OCI-LY7 (cell line): Measurements from ENCODE around the gene PPP2R5C. TPM values are rescaled to one million over a fixed set of nuclear protein-coding genes. Genes with fewer than 3 reads are reported as not detected.
A peak's percentile ranks its signal among the peaks of the same experiment; 100 is the strongest.

Experiments
- BruUV-seq: library from RNA; stranded (reverse); fragments of 400-500 nt; replicated peaks from 2 replicates; lab custom pipeline; 2021; lab: Mats Ljungman, UMichigan
- CTCF ChIA-PET: fragments of 300-600 bp; sonication (Branson Sonifier 250); formaldehyde crosslinking; loops from one replicate; lab custom pipeline; 2022; ENCODE audit warnings: antibody characterized with exemption; ENCODE audit not compliant: unreplicated experiment; lab: Charles Lee
- POLR2A ChIA-PET: fragments of 300-600 bp; sonication (Branson Sonifier 250); formaldehyde crosslinking; loops from one replicate; lab custom pipeline; 2022; ENCODE audit warnings: antibody characterized with exemption; lab: Charles Lee
- DNase-seq: peaks from one replicate; pipeline ENCODE4 v3.0.0-alpha.2; 2015; ENCODE audit warnings: low spot score
- H2AFZ ChIP-seq: fragments of 200-600 bp; sonication (generic), shearing (Covaris generic); 2 replicates; pipeline ENCODE4 v1.6.1; 2014; ENCODE audit warnings: mild to moderate bottlenecking, antibody characterized with exemption, low read length, moderate library complexity
- H3K27ac ChIP-seq: fragments of 200-600 bp; sonication (generic); 2 replicates; pipeline ENCODE4 v1.5.1; 2014; ENCODE audit warnings: mixed run types, low read depth, mild to moderate bottlenecking, moderate library complexity, low read length, inconsistent platforms; ENCODE audit not compliant: poor library complexity, severe bottlenecking
- H3K36me3 ChIP-seq: fragments of 200-600 bp; sonication (generic); 2 replicates; pipeline ENCODE4 v1.6.1; 2014; ENCODE audit warnings: mild to moderate bottlenecking, antibody characterized with exemption, low read length, moderate library complexity, mixed read lengths; ENCODE audit not compliant: insufficient read depth
- H3K4me1 ChIP-seq: fragments of 200-600 bp; sonication (generic); 2 replicates; pipeline ENCODE4 v1.5.1; 2014; ENCODE audit warnings: mild to moderate bottlenecking, low read length; ENCODE audit not compliant: insufficient read depth, poor library complexity, severe bottlenecking
- H3K4me2 ChIP-seq: fragments of 200-600 bp; sonication (generic); 2 replicates; pipeline ENCODE4 v1.6.1; 2014; ENCODE audit warnings: mild to moderate bottlenecking, low read length
- H3K4me3 ChIP-seq: fragments of 200-600 bp; sonication (generic); 2 replicates; pipeline ENCODE4 v1.5.1; 2014; ENCODE audit warnings: mild to moderate bottlenecking, low read depth, low read length; ENCODE audit not compliant: poor library complexity, severe bottlenecking
- H3K79me2 ChIP-seq: fragments of 200-600 bp; sonication (generic); 2 replicates; pipeline ENCODE4 v1.6.1; 2016; ENCODE audit warnings: low read depth, mild to moderate bottlenecking, low read length, moderate library complexity, mixed read lengths; ENCODE audit not compliant: insufficient read depth
- H3K9me2 ChIP-seq: fragments of 200-600 bp; sonication (generic); 2 replicates; pipeline ENCODE4 v1.6.1; 2016; ENCODE audit warnings: mild to moderate bottlenecking, low read length, mixed read lengths; ENCODE audit not compliant: insufficient read depth
- H3K9me3 ChIP-seq: fragments of 200-600 bp; sonication (generic); 2 replicates; pipeline ENCODE4 v1.6.1; 2014; ENCODE audit warnings: mild to moderate bottlenecking, mixed run types, low read length, mixed read lengths
- H4K20me1 ChIP-seq: fragments of 200-600 bp; sonication (generic); 2 replicates; pipeline ENCODE4 v1.6.1; 2014; ENCODE audit warnings: mild to moderate bottlenecking, antibody characterized with exemption, low read length, moderate library complexity, mixed read lengths; ENCODE audit not compliant: insufficient read depth
- EZH2phosphoT487 ChIP-seq: fragments of 200-600 bp; sonication (generic); IDR thresholded peaks from 2 replicates; pipeline ENCODE4 v1.6.1; 2018; ENCODE audit warnings: low read depth, borderline replicate concordance, mild to moderate bottlenecking, mixed run types, antibody characterized with exemption, low read length, moderate library complexity, mixed read lengths
- intact Hi-C: fragments of 100-400 bp; cut with micrococcal nuclease; formaldehyde crosslinking; loops from one replicate; pipeline ENCODE4 v1.10.0; 2022; ENCODE audit not compliant: unreplicated experiment
- total RNA-seq, 2 experiments: library from RNA; depleted of rRNA in 1 of 2; stranded (reverse); fragments of >200 nt in 1 of 2; shearing (Covaris generic) in 1 of 2; gene quantifications; 2 replicates each; pipeline ENCODE4 v1.2.3, GENCODE V29; 2014 to 2022
- TF ChIP-seq, protein P1 (sequence below): fragments of 200-600 bp; sonication (generic); conservative IDR thresholded peaks from 2 replicates; pipeline ENCODE4 v1.5.1; 2014; ENCODE audit warnings: mild to moderate bottlenecking, antibody characterized with exemption, low read length, moderate library complexity, mixed read lengths

The PPP2R5C gene
- total RNA-seq, 2 experiments from 2014 or later, result 161 to 236 TPM

GRCh38 chr14:101780887-101781239 is 19.4 kb downstream of the PPP2R5C start:
- Histone ChIP-seq H3K4me3 (peak overlapping the region; percentile 12), H3K9me3 (peaks cover 9% of the 10 kb centered on the region; the same call in 1 of the 2 replicates), H3K36me3 (peaks cover 12% of the 10 kb centered on the region; the same call in 1 of the 2 replicates), H2AFZ (peak overlapping the region; percentile 28; the same call in 1 of the 2 replicates), H3K27ac (no peak overlapping the region), H3K9me2 (no peaks in the 10 kb centered on the region), H3K79me2 (no peaks in the 10 kb centered on the region), H3K4me1 (peaks cover 44% of the 10 kb centered on the region), H4K20me1 (no peaks in the 10 kb centered on the region), H3K4me2 (peak overlapping the region; percentile 74; the same call in 1 of the 2 replicates)
- POLR2A ChIA-PET, result interaction anchor here (0.6 to 1.5 kb wide), 2 partner anchors 10 to 58 kb away, joined by 4 to 5 read pairs; no protein-coding TSS in a partner anchor
- CTCF ChIA-PET, result no interaction called here
- TF ChIP-seq EZH2phosphoT487, result no peak
- TF ChIP-seq, protein P1, sequence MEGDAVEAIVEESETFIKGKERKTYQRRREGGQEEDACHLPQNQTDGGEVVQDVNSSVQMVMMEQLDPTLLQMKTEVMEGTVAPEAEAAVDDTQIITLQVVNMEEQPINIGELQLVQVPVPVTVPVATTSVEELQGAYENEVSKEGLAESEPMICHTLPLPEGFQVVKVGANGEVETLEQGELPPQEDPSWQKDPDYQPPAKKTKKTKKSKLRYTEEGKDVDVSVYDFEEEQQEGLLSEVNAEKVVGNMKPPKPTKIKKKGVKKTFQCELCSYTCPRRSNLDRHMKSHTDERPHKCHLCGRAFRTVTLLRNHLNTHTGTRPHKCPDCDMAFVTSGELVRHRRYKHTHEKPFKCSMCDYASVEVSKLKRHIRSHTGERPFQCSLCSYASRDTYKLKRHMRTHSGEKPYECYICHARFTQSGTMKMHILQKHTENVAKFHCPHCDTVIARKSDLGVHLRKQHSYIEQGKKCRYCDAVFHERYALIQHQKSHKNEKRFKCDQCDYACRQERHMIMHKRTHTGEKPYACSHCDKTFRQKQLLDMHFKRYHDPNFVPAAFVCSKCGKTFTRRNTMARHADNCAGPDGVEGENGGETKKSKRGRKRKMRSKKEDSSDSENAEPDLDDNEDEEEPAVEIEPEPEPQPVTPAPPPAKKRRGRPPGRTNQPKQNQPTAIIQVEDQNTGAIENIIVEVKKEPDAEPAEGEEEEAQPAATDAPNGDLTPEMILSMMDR, result no peak
- intact Hi-C loops, result no loop called here
- DNase-seq, result no peak
- BruUV-seq, result no TSS peak

- Histone ChIP-seq H3K4me3 (peak overlapping the region; percentile 59), H3K79me2 (no peaks in the 10 kb centered on the region), H4K20me1 (no peaks in the 10 kb centered on the region), H3K9me2 (no peaks in the 10 kb centered on the region), H3K9me3 (peaks cover 9% of the 10 kb centered on the region; the same call in 1 of the 2 replicates), H3K4me1 (peaks cover 38% of the 10 kb centered on the region), H3K4me2 (peak overlapping the region; percentile 74), H3K27ac (no peak overlapping the region), H3K36me3 (peaks cover 12% of the 10 kb centered on the region; the same call in 1 of the 2 replicates), H2AFZ (peak overlapping the region; percentile 28)
- POLR2A ChIA-PET, result interaction anchor here (1.5 kb wide), 1 partner anchor 9 kb away, joined by 5 read pairs; no protein-coding TSS in a partner anchor
- DNase-seq, result peak; percentile 23
- CTCF ChIA-PET, result no interaction called here
- TF ChIP-seq EZH2phosphoT487, result no peak
- TF ChIP-seq, protein P1, result no peak
- no TSS peak for BruUV-seq
- intact Hi-C loops, result no loop called here
These were observed 19.9 kb downstream of the PPP2R5C start for GRCh38 chr14:101781240-101782061.
